Cardiac septum (tissue), 1 donor: ENCODE data around the gene ABLIM3. TPM values are rescaled to one million over a fixed set of nuclear protein-coding genes. Genes with fewer than 3 reads are reported as not detected.
"Not testable (repeated sequence)": the region's sequence is repeated elsewhere in the genome, so short reads cannot be mapped to it uniquely, and the experiment has no call there.

Source experiments
- DNase-seq: peaks from one replicate; pipeline ENCODE4 v3.0.0-alpha.2; 2020; ENCODE audit warnings: low spot score
- intact Hi-C: fragments of 100-400 bp; cut with DNase I; formaldehyde crosslinking; loops from one replicate; pipeline ENCODE4 v1.14.0; 2022
- total RNA-seq: library from RNA; stranded (reverse); fragmentation: NEBNext Ultra II Directional; extraction: Animal tissue kit (Norgen Biotek cat#: 25700); gene quantifications from one replicate; pipeline ENCODE4 v1.2.1, GENCODE V29; 2021
- donor health status: DM: no; HTN: no; CAD: no.

The ABLIM3 gene
- total RNA-seq, 1 donor from 2014 or later: 118 TPM

DNA sequence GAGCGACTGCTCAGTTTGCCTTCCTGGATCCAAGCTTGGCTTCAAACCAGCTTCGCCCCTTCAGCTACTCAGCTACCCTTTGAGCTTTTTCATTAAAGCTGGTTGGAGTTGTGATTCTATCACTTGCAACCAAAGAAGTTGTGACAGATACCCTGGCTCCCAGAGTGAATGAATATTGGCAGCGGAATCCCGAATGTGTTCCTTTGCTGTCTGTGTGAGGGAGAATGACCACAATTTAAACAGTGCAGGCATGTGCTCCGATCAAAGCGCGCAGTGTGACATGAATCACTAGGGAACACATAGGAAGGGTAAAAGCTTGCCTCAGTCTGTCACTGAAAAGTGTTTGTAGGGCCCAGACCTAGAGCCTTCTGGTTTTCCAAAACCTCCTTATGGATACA is 123.8 kb downstream of the ABLIM3 start:
- no peak for DNase-seq
- intact Hi-C loops: loop anchor here (5.0 kb wide), 2 partner anchors 92 to 107 kb away; partner anchors contain the start of gene PCYOX1L

DNA sequence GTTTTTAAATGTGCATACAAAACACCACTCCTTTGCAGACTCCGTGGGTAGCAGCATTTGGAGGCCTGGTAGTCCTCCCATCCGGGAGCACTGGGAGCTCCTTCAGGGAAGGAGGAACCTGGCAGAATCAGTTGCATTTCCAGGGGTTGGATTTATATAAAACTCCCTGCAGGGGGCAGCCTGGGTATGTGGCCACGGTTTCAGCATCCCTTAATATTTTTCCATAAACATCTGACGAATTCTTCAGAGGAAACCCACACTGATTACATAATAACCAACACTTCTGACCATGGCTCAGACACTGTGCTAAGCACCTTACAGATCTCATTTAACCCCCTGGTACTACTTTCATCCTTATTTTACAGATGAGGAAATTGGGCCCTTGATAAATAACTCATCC is 124.3 kb downstream of the ABLIM3 start:
- intact Hi-C loops: loop anchor here (5.0 kb wide), 2 partner anchors 92 to 107 kb away; partner anchors contain the start of gene PCYOX1L
- no peak for DNase-seq

DNA sequence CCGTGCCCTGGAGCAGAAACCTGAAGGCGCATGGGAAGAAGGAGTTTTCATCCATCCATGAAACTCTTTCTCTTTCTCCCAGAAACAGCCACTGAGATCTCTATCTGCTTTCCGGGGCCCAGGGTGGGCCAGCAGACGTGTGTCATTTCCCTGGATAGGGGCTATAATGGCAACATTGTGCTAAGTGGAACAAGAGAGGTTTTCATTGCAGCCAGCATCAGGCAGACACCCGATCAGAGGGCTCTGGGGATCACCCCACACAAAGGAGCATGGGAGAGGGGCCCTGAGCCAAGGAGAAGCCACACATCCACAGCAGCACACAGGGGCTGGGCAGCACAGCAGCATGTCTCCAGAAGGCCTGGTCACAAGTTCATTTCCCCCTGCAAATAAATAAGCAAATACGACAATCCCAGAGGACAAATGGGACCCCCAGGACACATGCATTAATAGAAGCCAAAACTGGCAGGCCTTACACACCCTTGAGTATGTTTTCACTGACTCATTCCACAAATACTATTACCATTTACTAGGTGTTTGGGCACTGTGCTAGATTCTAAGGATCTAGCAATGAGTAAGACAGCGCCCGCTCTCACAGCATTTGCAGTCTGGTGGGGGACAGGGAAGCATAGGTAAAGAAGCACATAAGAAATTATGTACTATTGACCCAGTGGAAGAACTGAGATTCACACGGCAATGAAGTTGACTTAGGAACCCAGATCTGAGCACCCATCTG is 126.1 kb downstream of the ABLIM3 start:
- no peak for DNase-seq
- intact Hi-C loops: loop anchor here (5.0 kb wide), 2 partner anchors 90 to 105 kb away; partner anchors contain the start of gene PCYOX1L

DNA sequence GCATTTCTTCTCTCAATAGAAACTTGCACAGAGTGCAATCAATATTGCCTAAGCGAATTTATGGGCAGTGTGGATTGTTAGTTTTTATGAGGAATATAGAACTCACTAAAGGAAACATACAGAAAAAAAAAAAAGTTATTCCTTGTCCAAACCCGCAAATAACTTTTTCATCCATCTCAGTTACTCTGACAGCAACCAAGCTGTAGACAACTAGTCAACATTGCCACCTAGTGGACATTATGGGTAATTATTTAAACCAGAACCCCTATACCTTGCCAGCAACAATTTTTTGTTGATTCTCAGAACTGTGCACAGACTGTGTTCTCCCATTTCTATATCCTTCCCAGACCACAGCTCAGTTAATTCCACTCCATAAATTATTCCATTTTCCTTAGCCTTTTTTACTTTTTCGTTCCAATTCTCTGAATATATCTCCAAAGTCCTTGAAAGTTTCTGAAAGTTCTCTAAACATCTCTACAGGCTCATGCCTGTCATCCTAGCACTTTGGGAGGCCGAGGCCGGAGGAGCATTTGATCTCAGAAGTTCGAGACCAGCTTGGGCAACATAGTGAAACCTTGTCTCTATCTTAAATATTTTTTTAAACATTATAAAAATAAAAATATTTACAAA is 127.8 kb downstream of the ABLIM3 start:
- intact Hi-C loops: loop anchor here (5.0 kb wide), 2 partner anchors 88 to 103 kb away; partner anchors contain the start of gene PCYOX1L
- DNase-seq: no peak

DNA sequence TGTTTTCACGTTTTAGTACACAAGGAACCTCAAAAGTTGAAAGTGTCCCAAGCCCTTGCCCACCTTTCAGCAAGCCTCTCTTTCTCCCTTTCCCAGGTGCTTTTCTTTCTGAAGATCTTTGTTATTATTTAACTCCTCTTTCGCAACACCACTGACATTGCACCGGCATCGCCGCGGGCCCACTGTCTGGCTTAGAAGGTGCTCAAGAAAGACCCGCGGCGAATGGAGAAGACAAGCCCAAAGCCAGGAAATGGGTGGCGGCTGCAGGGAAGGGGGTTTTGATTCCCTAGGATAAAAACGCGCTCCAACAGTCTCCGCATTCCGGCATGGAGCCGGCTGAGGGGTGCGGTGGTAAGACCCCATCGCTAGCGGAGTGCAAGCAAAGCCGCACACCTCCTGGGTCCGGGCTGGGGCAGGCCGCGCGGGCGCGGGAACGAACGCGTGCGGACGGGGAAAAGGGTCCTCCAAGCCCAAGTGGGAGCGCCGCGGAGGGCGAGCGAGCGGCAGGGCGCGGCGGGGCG is 130.0 kb downstream of the ABLIM3 start:
- DNase-seq: no peak
- intact Hi-C loops: loop anchor here (5.0 kb wide), 1 partner anchor 161 kb away; no protein-coding TSS in a partner anchor

DNA sequence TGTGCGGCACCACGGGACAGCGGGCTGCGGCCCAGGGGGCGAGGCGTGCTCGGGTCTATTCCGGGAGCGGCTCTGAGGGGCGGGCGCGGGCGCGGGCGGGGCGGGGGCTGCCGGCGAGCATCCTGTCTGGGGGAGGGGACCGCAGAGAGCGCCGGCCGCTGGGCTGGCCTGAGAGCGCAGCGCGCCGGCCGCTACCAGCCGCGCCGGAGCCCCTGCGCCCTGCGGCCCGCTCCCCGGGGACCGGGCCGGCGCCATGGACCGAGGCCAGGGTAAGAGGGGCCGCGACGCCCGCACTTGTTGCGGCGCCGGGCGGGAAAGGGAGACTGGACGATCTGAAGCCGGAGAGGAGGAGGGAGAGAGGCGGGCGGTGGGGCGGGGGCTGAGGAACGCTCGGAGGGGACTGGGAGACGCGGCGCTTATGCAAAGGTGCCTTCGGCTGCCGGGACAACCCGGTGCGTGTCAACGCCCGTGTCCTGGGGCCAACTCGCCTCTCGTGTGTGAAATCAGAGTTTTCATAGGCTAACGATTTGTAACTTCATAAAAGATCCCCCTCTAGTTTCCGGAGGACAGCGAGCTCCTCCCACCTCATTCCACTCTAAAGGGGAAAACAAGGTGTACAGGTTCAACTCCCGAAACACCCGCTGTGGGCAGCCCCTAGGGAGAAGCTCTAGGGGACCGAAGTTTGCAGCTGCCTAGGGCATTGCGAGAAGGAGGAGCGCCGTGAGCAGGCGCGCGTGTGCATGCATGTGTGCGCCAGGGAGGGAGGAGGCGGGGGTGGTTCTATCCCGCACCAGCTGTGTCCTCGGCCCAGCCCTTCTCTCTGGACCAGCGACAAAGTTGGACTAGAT is 130.6 kb downstream of the ABLIM3 start, which contains the start of gene AFAP1L1:
AFAP1L1 (plus strand) TSS at position 144 of the 848 bp plus-strand sequence; CDS start at position 254, 110 bp downstream.
- DNase-seq: peak; percentile 88
- intact Hi-C loops: loop anchor here (2.0 to 5.0 kb wide), 2 partner anchors 25 to 160 kb away; no protein-coding TSS in a partner anchor

DNA sequence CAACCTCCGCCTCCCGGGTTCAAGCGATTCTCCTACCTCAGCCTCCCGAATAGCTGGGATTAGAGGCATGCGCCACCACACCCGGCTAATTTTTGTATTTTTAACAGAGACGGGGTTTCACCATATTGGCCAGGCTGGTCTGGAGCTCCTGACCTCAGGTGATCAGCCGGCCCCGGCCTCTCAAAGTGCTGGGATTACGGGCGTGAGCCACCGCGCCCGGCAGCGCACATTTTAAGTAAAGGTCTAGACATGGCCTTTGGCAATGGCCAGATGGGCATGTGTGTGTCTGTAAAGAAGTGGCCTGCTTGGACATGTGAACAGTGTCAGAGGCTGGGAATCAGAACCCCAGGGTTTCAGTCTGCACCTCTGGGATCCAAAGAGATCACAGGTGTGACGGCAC is 131.5 kb downstream of the ABLIM3 start:
- DNase-seq: not testable (repeated sequence)
- intact Hi-C loops: loop anchor here (2.0 to 5.0 kb wide), 2 partner anchors 24 to 160 kb away; no protein-coding TSS in a partner anchor

DNA sequence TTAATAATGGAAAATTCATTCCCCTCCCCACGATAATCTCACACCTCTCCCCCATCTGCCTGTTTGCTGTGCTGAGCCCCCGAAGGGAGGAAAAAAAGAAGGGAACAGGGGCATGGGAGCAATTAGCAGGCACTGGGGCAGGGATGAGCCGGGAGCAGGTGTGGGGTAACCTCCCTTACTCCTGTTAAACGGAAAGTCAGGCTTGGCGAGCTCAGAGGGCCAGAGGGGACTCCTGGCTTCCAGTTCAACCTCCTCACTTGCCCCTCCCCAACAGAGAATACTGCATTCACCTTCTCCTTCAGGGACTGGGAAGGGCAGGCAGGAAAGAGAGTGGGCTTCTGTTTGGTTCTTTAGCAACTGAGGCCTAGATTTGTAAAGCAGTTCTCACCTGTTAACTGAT is 131.9 kb downstream of the ABLIM3 start:
- intact Hi-C loops: loop anchor here (2.0 to 5.0 kb wide), 2 partner anchors 24 to 159 kb away; no protein-coding TSS in a partner anchor

DNA sequence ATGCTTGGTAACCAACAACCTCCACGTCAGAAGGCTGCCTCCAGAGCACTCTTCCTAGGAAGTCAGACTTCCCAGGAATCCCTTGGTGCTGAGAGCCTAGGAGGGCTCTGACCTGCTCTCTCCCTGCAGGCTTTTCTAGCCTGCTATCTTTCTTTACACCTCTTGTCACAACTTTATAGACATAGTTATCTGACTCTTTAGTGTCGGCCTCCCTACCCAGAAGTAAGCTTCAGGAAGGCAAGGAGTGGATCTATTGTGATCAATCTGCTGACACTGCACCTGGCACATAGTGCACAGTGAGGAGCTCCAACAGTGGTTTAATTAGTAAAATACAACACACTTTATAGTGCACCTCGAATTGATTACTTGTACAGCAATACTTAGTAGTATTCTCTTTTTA is 132.7 kb downstream of the ABLIM3 start:
- intact Hi-C loops: loop anchor here (2.0 to 5.0 kb wide), 2 partner anchors 23 to 158 kb away; no protein-coding TSS in a partner anchor
- DNase-seq: no peak

More for the DNA sequence above, 131.9 kb downstream of the ABLIM3 start:
- no peak for DNase-seq

DNA sequence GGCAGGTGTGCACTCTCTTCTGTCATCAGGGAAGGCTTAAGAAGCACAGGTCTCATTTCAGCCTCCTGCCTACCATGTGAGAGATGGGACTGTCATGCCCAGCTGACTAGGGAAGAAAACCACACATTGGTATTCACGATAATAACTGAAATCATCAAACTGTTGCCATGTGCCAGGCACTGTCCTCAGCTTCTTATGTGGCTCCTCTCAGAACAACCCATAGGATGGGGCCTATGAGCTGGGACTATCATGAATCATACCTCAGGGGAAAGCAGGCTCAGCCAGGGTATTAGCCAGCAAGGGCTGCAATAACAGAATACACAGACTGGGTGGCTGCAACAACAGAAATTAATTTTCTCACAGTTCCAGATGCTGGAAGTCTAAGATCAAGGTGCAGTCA is 133.6 kb downstream of the ABLIM3 start:
- no peak for DNase-seq
- intact Hi-C loops: loop anchor here (5.0 kb wide), 1 partner anchor 157 kb away; no protein-coding TSS in a partner anchor

DNA sequence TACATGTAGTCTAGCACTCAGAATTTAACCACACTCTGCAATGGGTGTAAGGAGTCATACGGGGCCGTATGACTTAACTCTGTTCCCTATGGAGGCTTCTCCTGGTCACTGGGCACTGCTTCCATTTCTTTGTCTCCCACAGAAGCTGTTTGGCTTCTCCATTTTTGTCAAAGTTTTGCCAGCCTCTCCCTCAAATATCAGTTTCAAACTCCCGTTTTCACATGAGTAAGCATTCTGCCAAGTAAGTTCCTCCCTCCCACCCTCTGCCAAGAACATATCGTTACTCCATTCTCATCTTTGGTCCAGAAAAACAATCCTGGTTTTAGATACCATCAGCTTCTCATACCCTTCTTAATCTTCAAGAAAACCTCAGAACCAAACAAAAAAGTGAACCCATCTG is 136.5 kb downstream of the ABLIM3 start:
- intact Hi-C loops: no loop called here
- no peak for DNase-seq

DNA sequence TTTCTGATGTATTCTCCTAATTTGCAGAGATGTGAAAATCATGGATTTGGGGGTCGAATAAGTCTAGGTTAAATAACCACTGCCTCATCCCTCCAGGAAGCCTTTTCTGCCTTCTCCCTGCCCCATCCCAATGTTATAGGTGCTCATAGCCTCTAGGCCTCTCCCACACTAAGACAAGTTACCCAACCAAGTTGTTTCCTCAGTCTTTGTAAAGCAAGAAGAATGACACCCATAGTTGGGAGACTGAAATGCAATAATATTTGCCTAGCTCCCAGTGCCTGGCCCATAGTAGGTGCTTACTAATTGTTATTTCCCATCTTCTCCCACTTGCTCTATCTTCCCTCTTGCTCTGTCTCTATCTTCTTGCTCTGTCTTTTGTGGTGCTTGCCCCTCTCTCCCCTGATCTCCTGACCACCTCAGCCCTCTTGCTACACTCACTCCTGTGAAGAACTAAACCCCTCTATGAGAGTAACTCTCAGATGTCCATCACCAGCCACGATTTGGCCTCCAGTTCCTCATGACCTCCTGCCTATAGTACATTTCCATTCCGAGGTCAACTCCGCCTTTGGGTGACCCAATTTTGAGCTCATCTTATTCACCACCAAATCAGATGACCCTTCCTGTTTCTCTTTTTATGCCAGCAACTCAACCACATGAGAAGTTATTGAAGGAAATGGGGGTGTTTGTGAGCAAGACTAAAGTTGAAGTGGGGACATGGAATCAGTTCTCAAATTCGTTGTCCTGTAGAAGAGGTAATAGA is 137.3 kb downstream of the ABLIM3 start:
- intact Hi-C loops: no loop called here
- peak; percentile 31 for DNase-seq

DNA sequence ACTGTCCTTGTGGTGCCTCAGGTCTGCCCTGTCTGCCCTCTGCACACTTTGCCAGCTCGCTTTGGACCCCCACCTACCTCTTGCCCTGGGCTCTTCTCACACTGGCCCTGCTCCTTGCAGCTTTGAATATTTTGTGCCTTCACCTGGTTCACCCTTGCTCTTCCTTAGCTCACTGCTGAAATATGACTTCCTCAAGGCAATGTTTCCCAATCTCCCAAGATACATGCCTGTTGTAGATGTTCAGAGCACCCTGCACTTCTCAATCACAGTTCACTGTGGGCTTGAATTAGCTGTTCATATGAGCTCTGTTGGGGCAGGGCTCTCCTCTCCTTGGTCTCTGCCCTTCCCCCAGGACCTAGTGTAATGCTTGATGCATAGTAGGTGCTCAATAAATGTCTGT is 138.4 kb downstream of the ABLIM3 start:
- intact Hi-C loops: no loop called here
- DNase-seq: peak; percentile 43

DNA sequence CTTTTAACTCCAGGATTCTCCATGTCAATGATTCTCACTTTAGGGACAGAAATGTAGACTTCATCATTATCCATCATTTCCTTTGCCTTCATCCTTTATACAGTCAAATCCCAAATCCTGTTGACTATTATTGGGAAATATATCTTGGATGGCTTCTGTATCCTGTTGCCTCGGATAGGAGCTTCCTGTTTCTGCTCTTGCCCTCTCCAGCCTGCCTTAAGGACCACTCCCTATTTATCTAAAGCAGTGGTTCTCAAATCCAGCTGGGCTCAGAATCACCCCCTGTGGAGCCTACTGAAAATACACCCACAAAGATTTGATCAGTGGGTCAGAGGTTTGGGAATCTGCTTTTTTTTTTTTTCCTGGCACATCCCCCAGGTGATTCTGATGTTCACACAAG is 138.8 kb downstream of the ABLIM3 start:
- DNase-seq: no peak
- intact Hi-C loops: no loop called here

DNA sequence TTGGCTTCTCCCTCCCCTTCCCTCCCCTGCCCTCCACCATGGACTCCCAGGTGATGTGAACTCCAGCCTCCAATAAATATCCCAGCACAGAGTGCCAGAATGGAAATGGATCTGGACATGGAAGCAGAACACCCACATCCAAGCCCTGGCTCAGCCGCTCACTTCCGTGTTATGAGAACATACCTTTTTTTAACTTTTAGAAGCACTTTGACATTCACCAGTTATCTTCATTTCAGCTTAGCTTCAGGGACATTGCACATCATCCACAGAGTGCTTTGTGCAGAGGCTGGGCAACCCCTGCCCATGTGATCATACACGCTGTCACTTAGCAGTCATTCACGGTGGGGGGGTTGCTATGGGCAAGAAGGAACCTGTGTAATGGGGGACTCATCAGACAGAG is 139.5 kb downstream of the ABLIM3 start:
- intact Hi-C loops: no loop called here
- peak; percentile 66 for DNase-seq

DNA sequence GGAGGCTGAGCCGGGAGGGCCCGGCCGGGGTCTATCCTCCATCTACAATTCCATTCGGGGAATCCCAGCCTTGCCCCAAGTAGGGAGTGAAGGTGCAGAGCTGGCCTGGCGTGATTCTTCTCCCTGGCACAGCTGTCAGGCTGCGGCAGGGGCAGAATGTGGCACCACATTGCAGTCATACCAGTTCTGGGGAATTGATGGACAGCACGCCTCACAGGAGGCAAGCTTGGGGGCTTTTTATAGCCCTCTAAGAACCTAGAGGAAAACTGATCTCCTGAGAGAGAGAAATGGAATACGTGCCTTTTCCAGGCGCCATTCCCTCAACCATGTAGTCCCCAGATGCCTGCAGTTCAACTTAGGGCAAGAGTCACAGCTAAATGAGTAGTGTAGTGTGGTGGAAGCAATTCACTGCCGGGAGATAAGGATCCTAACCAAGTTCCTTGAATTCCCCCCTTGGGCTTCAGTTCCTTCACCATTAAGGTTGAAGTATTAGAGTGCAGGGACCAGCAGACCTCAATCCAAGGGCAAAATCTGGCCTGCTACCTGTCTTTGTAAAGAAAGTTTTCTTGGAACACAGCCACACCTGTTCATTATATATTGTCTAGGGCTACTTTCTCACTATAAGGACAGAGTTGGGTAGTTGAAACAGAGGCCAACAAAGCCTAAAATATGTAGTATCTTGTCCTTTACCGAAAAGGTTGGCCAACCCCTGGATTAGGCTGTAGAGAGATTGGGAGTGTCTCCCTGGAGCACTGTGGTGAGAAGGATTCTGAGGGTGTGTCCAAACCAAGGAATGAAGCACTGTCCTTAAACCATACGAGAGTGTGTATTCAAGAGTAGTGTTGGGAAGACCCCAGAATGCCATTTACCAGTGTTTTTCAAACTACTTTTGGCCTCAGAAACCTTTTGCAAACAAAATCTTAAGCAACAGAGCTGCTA is 141.0 kb downstream of the ABLIM3 start:
- intact Hi-C loops: no loop called here
- no peak for DNase-seq

DNA sequence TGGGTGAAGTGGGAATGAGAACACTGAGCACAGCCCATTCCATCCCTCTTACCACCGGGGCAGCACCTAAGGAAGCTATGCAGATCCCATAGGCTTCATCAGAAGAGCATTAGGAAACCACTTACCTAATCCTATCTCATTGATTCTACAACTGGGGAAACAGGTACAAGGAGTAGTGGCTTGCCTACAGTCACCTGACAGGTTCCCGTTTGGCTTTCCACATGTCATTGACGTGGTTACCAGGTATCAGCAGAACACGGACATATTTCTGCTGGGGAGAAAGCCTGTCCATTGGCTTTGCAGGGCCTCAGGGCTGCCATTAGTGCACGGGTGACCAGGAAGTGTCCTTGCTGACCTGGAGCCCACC is 141.7 kb downstream of the ABLIM3 start:
- no peak for DNase-seq
- intact Hi-C loops: no loop called here
